ENCODE data around the gene ULK4.

Gene ULK4

GRCh38 chr3:41598402-41599126 is 363.3 kb downstream of the ULK4 start:
- DNase-seq (ENCODE audit: low read depth): no peak
- no peak for TF ChIP-seq CTCF (IDR thresholded peaks at IDR 0.05; ENCODE audit: control insufficient read depth, extremely low read depth, insufficient read depth)
- no peak overlapping the region for H3K4me3 ChIP-seq (ENCODE audit: low read depth, low read length)

- H3K4me3 ChIP-seq (ENCODE audit: low read depth, low read length): no peak overlapping the region
Measured at GRCh38 chr3:41593774-41594173, 368.1 kb downstream of the ULK4 start.

GRCh38 chr3:41592753-41593510 is 369.0 kb downstream of the ULK4 start:
- TF ChIP-seq CTCF (IDR thresholded peaks at IDR 0.05; ENCODE audit: control insufficient read depth, extremely low read depth, insufficient read depth): no peak
- no peak for DNase-seq (ENCODE audit: low read depth)
- H3K4me3 ChIP-seq (ENCODE audit: low read depth, low read length): no peak overlapping the region

More at GRCh38 chr3:41593774-41594173, 368.1 kb downstream of the ULK4 start:
- no peak for DNase-seq (ENCODE audit: low read depth)
- TF ChIP-seq CTCF (IDR thresholded peaks at IDR 0.05; ENCODE audit: control insufficient read depth, extremely low read depth, insufficient read depth): no peak

DNA sequence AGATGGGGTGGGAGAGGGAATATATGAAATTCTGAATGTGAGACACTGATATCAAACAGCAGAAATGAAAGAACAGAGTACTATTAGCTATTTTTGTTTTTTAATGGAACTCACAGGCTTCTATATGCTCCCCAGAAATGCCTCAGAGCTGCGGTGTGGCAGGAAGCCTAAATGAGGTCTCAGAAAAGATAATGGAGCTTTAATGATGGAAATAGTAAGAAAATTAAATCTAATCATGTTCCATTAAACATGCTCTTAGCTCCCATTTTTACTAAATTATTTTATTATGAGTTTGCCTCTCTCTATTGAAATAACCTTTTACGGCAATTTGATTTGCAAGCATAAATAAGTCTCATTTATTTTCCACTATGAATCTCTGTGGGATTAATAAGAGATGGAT is 378.9 kb downstream of the ULK4 start:
- no peak for TF ChIP-seq CTCF (IDR thresholded peaks at IDR 0.05; ENCODE audit: control insufficient read depth, extremely low read depth, insufficient read depth)
- no peak for DNase-seq (ENCODE audit: low read depth)
- H3K4me3 ChIP-seq (ENCODE audit: low read depth, low read length): no peak overlapping the region

DNA sequence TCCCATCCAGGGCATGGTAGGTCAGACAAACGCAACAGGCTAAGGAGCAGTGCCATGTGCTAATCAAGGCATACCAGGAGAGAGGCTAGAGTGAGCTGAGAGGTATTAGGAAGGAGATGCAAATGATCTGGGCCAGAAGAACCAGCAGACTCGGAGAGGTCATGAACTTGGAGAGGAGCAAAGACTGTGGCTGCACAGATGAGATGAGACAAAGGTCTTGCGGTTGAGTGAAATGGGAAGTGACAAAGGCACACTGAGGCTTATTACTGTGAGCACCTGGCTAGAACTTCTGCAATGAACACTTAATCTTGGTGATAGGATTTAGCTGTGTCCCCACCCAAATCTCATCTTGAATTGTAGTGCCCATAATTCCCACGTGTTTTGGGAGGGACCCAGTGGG is 380.2 kb downstream of the ULK4 start:
- DNase-seq (ENCODE audit: low read depth): no peak
- TF ChIP-seq CTCF (IDR thresholded peaks at IDR 0.05; ENCODE audit: control insufficient read depth, extremely low read depth, insufficient read depth): no peak
- no peak overlapping the region for H3K4me3 ChIP-seq (ENCODE audit: low read depth, low read length)

GRCh38 chr3:41580274-41580959 is 381.5 kb downstream of the ULK4 start:
- H3K4me3 ChIP-seq (ENCODE audit: low read depth, low read length): no peak overlapping the region
- no peak for TF ChIP-seq CTCF (IDR thresholded peaks at IDR 0.05; ENCODE audit: control insufficient read depth, extremely low read depth, insufficient read depth)
- DNase-seq (ENCODE audit: low read depth): no peak

All from LNCaP clone FGC (cell line).